Subcutaneous abdominal adipose tissue (tissue), 5 donors: ENCODE data around the gene LTF.

ENCODE experiments used
- H3K27ac ChIP-seq: one replicate; pipeline ENCODE4 v1.7.0; 2013; ENCODE audit warnings: low read depth, mild to moderate bottlenecking, inconsistent platforms, low read length, moderate library complexity
- H3K27me3 ChIP-seq, 5 donors: one replicate each; pipeline ENCODE4 v1.7.0; 2013; ENCODE audit warnings: low read length in 5 of 5, inconsistent platforms in 1 of 5; ENCODE audit not compliant: control insufficient read depth in 5 of 5, insufficient read depth in 4 of 5
- H3K36me3 ChIP-seq, 5 donors: one replicate each; pipeline ENCODE4 v1.7.0; 2013; ENCODE audit warnings: low read length in 5 of 5; ENCODE audit not compliant: control insufficient read depth in 5 of 5, insufficient read depth in 5 of 5
- H3K4me1 ChIP-seq, 5 donors: one replicate each; pipeline ENCODE4 v1.7.0; 2013; ENCODE audit warnings: low read length in 5 of 5, mild to moderate bottlenecking in 3 of 5, moderate library complexity in 1 of 5; ENCODE audit not compliant: control insufficient read depth in 5 of 5, insufficient read depth in 5 of 5
- H3K4me3 ChIP-seq, 5 donors: one replicate each; pipeline ENCODE4 v1.7.0; 2013; ENCODE audit warnings: low read length in 5 of 5, low read depth in 1 of 5
- H3K9ac ChIP-seq, 5 donors: one replicate each; pipeline ENCODE4 v1.7.0; 2013; ENCODE audit warnings: low read length in 5 of 5, mild to moderate bottlenecking in 4 of 5, moderate library complexity in 3 of 5
- H3K9me3 ChIP-seq, 5 donors: one replicate each; pipeline ENCODE4 v1.7.0; 2013; ENCODE audit warnings: low read length in 5 of 5; ENCODE audit not compliant: control insufficient read depth in 5 of 5
- donor health status: healthy.
- donor health status: healthy.
- donor health status: healthy.
- donor health status: healthy.
- donor health status: healthy.

Gene LTF

DNA sequence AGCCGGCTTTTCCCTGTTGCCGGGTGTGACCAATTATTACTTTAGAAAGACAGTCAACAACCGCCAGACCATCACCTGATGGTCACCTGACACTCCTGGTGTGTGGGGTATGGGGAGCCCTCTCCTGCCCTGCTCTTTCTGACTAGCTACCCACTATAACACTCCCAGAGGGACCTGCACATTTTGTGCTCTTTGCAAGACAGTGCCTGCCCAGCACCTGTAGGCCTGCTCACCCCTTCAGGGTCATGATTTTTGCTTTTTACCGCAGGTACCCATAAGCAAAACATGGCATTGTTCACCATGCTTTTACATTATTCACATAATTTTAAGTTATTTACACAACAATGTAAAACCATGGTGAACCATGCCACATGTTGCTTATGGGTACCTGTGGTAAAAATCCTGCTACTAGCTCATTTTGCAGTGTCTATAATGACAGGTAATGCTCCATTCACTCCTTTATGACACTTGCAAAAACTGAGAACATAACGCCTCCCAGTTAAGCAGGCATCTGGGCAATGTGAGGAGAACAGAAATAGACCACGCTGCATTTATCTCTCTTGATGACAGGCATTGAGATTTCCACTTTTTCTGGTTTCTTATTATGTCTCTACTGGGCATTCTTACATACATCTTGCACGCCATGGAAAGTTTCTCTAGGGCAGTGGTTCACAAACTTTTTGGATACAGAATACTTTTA is 47.7 kb downstream of the LTF start:
- Histone ChIP-seq H3K27ac (no peak overlapping the region), H3K27me3 (no peaks in the 10 kb centered on the region), H3K9ac (no peak overlapping the region), H3K4me3 (no peak overlapping the region), H3K9me3 (no peaks in the 10 kb centered on the region), H3K4me1 (peaks cover 0 to 37% (median 2%) of the 10 kb centered on the region in 5 donors), H3K36me3 (no peaks in the 10 kb centered on the region)

DNA sequence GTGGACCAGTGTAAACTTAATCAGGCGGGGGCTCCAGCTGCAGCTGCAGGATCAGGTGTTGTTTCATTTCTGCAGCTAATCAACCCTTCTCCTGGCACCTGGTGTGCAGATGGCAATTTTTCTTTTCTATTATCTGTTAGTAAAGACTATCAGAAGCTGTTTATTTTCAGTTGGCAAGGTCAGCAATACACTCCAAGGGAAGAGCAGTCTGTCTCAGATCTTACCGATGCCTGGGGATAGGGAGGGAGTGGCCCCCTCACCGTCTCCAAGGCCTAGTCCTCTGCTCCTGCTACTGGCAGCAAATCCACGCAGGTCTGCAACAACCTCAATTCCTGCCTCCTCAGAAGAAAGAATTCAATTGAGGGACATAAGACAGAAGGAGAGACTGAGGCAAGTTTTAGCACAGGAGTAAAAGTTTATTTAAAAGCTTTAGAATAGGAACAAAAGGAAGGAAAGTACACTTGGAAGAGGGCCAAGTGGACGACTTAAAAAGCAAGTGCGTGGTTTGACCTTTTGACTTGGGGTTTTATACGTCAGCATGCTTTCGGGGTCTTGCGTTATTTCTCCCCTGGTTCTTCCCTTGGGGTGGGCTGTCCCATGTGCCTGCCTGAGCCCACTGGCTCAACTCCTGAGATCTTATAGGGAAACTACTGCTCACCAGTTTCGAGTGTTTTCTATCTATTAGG is 48.4 kb downstream of the LTF start:
- Histone ChIP-seq H3K4me1 (peaks cover 0 to 37% (median 2%) of the 10 kb centered on the region in 5 donors), H3K4me3 (no peak overlapping the region), H3K9ac (no peak overlapping the region), H3K9me3 (no peaks in the 10 kb centered on the region), H3K36me3 (no peaks in the 10 kb centered on the region), H3K27me3 (no peaks in the 10 kb centered on the region), H3K27ac (no peak overlapping the region)

DNA sequence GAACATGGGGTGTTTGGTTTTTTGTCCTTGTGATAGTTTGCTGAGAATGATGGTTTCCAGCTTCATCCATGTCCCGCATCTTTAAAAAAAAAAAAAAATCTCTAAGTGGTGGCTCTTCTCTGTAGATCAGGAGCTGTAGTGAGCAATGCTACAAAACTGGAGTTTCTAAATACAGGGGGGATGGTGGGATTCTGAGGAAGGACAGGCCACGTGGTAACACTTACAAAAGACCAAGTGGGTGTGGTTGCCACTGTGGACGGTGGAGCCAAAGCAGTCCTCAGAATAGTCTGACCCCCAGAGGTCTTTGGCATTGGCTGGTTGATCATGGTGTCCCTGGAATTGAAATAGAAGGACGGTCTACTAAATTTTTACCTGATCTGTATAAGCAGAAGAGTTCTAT is 50.0 kb downstream of the LTF start:
- Histone ChIP-seq H3K27me3 (no peaks in the 10 kb centered on the region), H3K4me1 (peaks cover 0 to 47% (median 2%) of the 10 kb centered on the region in 5 donors), H3K27ac (no peak overlapping the region), H3K36me3 (no peaks in the 10 kb centered on the region), H3K9me3 (no peaks in the 10 kb centered on the region), H3K9ac (no peak overlapping the region), H3K4me3 (no peak overlapping the region)

DNA sequence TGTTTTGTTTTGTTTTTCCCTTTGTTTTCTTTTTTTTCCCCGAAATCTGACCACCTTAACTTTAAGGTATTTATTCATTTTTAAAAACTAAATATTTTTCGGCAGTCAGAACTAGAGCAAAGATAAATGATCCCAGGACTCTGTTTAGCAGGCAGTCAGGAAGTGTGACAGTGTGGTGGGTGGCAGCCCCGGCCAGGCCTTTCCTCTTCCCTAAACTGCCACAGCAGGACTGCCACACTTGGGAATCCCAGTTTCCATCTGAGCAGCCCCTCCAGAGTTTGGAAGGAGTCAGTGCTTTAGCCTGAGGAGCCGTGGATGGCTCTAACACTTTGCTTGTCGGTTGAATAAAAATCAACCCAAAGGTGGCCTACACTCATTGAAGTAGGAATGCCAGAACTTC is 50.8 kb downstream of the LTF start:
- H3K4me3 ChIP-seq = no peak overlapping the region
- H3K27me3 ChIP-seq = no peaks in the 10 kb centered on the region
- H3K9ac ChIP-seq = no peak overlapping the region
- H3K27ac ChIP-seq = peak overlapping the region; percentile 42
- no peaks in the 10 kb centered on the region for H3K9me3 ChIP-seq
- H3K4me1 ChIP-seq = peaks cover 0 to 49% (median 2%) of the 10 kb centered on the region in 5 donors
- H3K36me3 ChIP-seq = no peaks in the 10 kb centered on the region

DNA sequence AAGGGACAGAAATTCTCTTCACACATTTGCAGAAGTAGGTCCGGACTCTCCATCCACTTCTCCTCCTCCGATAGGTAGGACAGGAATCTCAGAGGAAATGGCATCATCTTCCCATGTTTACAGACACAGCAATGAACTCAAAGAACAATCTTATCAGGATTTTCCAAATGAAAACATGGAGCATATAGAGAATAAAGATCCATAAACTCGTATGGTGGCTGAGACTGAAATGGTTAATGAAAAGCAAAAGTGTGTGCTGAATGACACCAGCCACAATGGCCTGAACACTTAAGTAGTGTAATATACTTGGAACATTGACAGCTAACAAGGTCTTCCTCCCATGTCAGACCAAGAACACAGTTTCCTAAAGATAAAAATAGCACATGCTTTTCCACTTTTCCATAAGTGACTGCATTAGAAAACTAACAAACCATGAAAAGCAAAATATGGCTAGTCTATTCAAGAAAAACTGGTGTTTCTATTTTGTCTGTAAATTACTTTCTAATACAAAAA is 51.9 kb downstream of the LTF start:
- Histone ChIP-seq H3K27me3 (no peaks in the 10 kb centered on the region), H3K27ac (peak overlapping the region; percentile 42), H3K36me3 (no peaks in the 10 kb centered on the region), H3K4me3 (peak overlapping the region in 1 of 5 donors; percentile 10), H3K4me1 (peaks cover 0 to 60% (median 7%) of the 10 kb centered on the region in 5 donors), H3K9ac (no peak overlapping the region), H3K9me3 (no peaks in the 10 kb centered on the region)

DNA sequence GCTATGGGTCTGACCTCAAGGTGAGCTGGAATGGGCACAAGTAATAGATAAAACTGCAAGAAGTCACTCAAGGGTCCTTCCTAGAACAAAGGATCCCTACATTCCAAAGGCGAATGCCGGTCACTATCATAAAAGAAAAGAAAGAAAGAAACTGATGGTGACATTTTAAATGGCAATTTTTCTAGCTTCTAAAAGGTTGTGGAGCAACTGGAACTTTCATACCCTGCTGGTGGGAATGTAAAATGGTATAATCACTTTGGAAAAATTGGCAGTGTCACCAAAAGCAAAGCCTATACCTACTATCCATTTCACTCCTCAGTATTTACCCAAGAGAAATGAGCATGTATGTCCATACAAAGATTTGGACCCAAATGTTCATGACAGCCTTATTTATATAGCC is 53.4 kb downstream of the LTF start:
- H3K27me3 ChIP-seq = no peaks in the 10 kb centered on the region
- H3K9ac ChIP-seq = no peak overlapping the region
- H3K4me1 ChIP-seq = peaks cover 0 to 73% (median 14%) of the 10 kb centered on the region in 5 donors
- no peaks in the 10 kb centered on the region for H3K36me3 ChIP-seq
- H3K27ac ChIP-seq = no peak overlapping the region
- no peak overlapping the region for H3K4me3 ChIP-seq
- H3K9me3 ChIP-seq = no peaks in the 10 kb centered on the region

DNA sequence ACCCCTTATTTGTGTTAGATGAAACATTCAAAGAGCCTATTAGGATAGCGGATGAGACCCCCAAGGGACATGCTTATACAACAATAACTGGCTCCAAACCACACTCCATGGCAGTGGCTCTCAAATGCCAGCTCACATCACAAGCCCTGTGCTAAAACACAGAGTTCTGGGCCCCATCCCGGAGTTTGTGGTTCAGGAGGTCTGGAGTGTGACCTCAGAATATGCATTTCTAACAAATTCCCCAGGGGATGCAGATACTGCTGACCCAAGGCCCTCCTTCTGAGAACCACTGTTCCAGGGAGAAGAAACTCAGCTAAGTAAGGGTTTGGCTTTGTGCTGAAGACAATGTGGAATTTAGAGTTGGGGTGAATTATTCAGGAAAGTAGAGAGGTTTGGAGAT is 54.0 kb downstream of the LTF start:
- no peaks in the 10 kb centered on the region for H3K36me3 ChIP-seq
- no peaks in the 10 kb centered on the region for H3K27me3 ChIP-seq
- H3K4me1 ChIP-seq = peaks cover 0 to 73% (median 16%) of the 10 kb centered on the region in 5 donors
- H3K9me3 ChIP-seq = no peaks in the 10 kb centered on the region
- no peak overlapping the region for H3K9ac ChIP-seq
- no peak overlapping the region for H3K4me3 ChIP-seq
- no peak overlapping the region for H3K27ac ChIP-seq

DNA sequence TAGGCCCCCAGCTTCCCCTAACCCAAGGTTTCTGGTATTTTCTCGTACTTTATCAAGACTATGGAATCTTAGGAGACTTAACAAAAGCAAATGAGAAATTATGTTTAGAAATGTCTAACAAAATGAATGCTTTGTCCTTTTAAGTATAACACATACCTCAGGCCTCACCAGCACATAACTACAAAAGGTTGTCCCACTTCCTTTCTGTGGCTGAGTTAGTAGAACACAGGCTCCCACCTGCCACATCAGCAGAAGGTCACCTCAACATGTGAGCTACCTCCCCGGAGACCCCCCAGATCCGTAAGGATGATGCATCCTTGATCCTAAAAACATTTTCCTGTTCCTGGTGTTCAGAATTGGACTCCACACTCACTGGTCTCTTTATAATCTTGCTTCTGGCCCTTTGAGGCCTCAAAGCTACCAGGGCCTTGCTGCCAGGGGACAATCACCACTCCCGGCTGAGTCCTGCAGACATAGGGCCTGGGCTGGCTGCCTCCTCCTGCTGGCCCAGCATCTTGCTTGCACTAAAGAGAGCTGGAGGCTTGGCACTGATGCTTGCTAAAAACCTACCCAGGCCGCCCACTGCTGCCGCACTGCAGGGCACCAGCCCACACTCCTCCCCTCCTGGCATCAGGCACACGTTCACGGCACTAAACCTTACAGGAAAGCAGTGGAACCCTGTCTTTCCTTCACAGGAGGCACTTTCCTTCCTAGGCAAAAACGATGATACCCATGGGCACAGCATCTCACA is 54.8 kb downstream of the LTF start:
- no peaks in the 10 kb centered on the region for H3K36me3 ChIP-seq
- no peaks in the 10 kb centered on the region for H3K27me3 ChIP-seq
- H3K4me3 ChIP-seq = no peak overlapping the region
- no peak overlapping the region for H3K27ac ChIP-seq
- no peak overlapping the region for H3K9ac ChIP-seq
- no peaks in the 10 kb centered on the region for H3K9me3 ChIP-seq
- peaks cover 0 to 74% (median 20%) of the 10 kb centered on the region in 5 donors for H3K4me1 ChIP-seq

DNA sequence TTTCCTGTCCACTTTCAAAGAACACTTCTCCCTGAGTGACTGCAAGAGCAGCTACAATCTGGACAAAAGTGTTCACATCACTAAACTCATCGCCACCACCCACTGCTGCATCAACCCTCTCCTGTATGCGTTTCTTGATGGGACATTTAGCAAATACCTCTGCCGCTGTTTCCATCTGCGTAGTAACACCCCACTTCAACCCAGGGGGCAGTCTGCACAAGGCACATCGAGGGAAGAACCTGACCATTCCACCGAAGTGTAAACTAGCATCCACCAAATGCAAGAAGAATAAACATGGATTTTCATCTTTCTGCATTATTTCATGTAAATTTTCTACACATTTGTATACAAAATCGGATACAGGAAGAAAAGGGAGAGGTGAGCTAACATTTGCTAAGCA is 55.9 kb downstream of the LTF start:
- Histone ChIP-seq H3K9me3 (no peaks in the 10 kb centered on the region), H3K9ac (no peak overlapping the region), H3K4me1 (peaks cover 0 to 73% (median 20%) of the 10 kb centered on the region in 5 donors), H3K36me3 (no peaks in the 10 kb centered on the region), H3K27ac (peak overlapping the region; percentile 74), H3K27me3 (no peaks in the 10 kb centered on the region), H3K4me3 (peak overlapping the region in 3 of 5 donors; percentile 59 to 69 (median 60))

DNA sequence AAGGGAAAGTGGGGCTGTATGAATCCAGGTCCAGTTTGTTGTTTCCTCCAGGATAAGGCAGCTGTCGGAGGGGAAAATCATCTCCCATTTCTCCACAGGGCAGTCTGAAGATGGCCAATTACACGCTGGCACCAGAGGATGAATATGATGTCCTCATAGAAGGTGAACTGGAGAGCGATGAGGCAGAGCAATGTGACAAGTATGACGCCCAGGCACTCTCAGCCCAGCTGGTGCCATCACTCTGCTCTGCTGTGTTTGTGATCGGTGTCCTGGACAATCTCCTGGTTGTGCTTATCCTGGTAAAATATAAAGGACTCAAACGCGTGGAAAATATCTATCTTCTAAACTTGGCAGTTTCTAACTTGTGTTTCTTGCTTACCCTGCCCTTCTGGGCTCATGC is 56.7 kb downstream of the LTF start:
- Histone ChIP-seq H3K27ac (peak overlapping the region; percentile 74), H3K4me3 (peak overlapping the region in 4 of 5 donors; percentile 51 to 69 (median 60)), H3K9me3 (no peaks in the 10 kb centered on the region), H3K4me1 (peaks cover 0 to 66% (median 20%) of the 10 kb centered on the region in 5 donors), H3K27me3 (no peaks in the 10 kb centered on the region), H3K36me3 (no peaks in the 10 kb centered on the region), H3K9ac (peak overlapping the region in 4 of 5 donors; percentile 1 to 78 (median 50))
